Ovary (tissue), 9 donors: ENCODE measurements around the gene RCN1. TPM values are rescaled to one million over a fixed set of nuclear protein-coding genes. Genes with fewer than 3 reads are reported as not detected.

Experiments used
- DNase-seq, 5 donors: peaks; one replicate each; pipeline ENCODE4 v3.0.0-alpha.2; 2019 to 2020
- H3K27ac ChIP-seq, 2 donors: fragments of 200-600 bp; one replicate each; pipeline versions ENCODE4 v1.5.1 to v1.8.0; 2019 to 2022
- H3K27me3 ChIP-seq: fragments of 200-600 bp; one replicate; pipeline ENCODE4 v1.8.0; 2022
- H3K36me3 ChIP-seq: fragments of 200-600 bp; sonication (generic); one replicate; pipeline ENCODE4 v1.5.1; 2019
- H3K4me1 ChIP-seq: one replicate; pipeline ENCODE4 v1.8.1; 2013; ENCODE audit warnings: mild to moderate bottlenecking, moderate library complexity; ENCODE audit not compliant: insufficient read depth
- H3K4me3 ChIP-seq: fragments of 200-600 bp; sonication (generic); one replicate; pipeline ENCODE4 v1.5.1; 2017
- H3K9me3 ChIP-seq, 2 donors: fragments of 200-600 bp in 1 of 2; sonication (generic) in 1 of 2; one replicate each; pipeline versions ENCODE4 v1.5.1 to v1.8.1; 2013 to 2019; ENCODE audit warnings: mild to moderate bottlenecking in 1 of 2, moderate library complexity in 1 of 2
- EP300 ChIP-seq: sonication (generic); formaldehyde crosslinking; IDR thresholded peaks from one replicate; pipeline ENCODE4 v1.6.1; 2017; ENCODE audit warnings: antibody characterized with exemption
- POLR2A ChIP-seq: fragments of 450-650 bp; IDR thresholded peaks from one replicate; pipeline ENCODE4 v1.6.1; 2017; ENCODE audit warnings: antibody characterized with exemption, mild to moderate bottlenecking, moderate library complexity
- WGBS, 3 donors: extraction: QIAGEN DNeasy Blood & Tissue Kit in 1 of 3; methylation state at CpG; one replicate each; pipeline versions ENCODE4 v1.1.5 to v1.1.7; 2013 to 2017; 5-methylcytosine and 5-hydroxymethylcytosine counted together
- intact Hi-C, 4 donors: fragments of 100-400 bp; cut with DNase I; formaldehyde crosslinking; loops; one replicate each; pipeline versions ENCODE4 v1.11.0 to v1.15.1; 2022 to 2023
- polyA plus RNA-seq, 2 donors: library from polyadenylated mRNA; stranded (reverse); fragments of 200-250 nt in 1 of 2; fragments of 350-450 nt in 1 of 2; fragmentation: Illumina TruSeq in 1 of 2; extraction: RNeasy Lipid Tissue Mini Kit (QIAGEN cat#74804) in 1 of 2; gene quantifications; one replicate each; pipeline ENCODE4 v1.2.3, GENCODE V29; 2013 to 2014
- total RNA-seq, 7 donors: library from RNA; depleted of rRNA in 2 of 7; stranded (reverse); fragments of >200 nt in 2 of 7; fragmentation: NEBNext Ultra II Directional in 3 of 7; extraction: Animal tissue kit (Norgen Biotek cat#: 25700) in 3 of 7; gene quantifications; one replicate each; pipeline versions ENCODE4 v1.1.0 to v1.2.4, GENCODE V29; 2016 to 2023
- TF ChIP-seq, protein P1 (sequence below), 3 donors: fragments of 450-650 bp in 2 of 3; fragments of 200-600 bp in 1 of 3; IDR thresholded peaks; one replicate each; pipeline versions ENCODE4 v1.5.1 to v1.8.0; 2016 to 2022; ENCODE audit warnings: antibody characterized with exemption in 3 of 3, mild to moderate bottlenecking in 1 of 3
- donor health status: DM: no; HTN: no; CAD: no; lungs with moderate emphysema.
- donor health status: DM: no; HTN: no; CAD: no.
- donor health status: Bipolar disorder and iron deficiency.
- donor health status: DM: yes; HTN: yes; CAD: no.
- donor health status: DM: no; HTN: no; CAD: no.
- donor health status: DM: yes; HTN: yes; CAD: no.

The RCN1 gene
- total and polyA plus RNA-seq, 9 donors = 49.7 to 221 (median 89.6) TPM

DNA sequence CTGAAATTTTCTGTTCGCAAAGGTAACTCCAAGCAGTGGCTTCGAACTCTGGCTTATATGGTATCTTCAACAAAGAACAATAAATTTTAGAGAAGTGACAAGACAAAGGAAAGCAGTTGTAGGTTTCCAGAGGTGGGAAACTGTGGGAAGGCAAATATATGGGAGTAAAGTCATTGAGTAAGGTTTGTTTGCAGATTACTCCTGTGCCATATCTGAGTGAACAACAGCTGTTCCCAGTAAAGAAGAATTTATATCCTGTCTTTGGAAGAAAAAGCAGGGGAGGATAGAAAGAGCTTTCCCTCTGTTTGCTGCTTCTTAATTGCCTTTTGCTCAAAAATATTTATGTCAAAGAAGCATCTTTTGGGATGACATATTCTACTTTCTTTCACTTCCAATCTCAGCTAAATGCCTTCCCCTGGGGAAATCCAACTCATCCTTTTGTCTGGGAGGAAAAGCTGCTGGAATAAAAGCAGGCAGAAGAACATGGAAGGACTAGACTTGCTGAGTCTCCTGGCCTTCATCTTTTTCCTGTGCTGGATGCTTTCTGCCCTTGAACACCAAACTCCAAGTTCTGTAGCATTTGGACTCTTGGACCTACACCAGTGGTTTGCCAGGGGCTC, 10.4 kb upstream of the RCN1 start:
- 22 to 39% (median 33%) methylated on average over 2 of the region's 2 CpGs for WGBS, 3 donors
- Histone ChIP-seq H3K9me3 (no peaks in the 10 kb centered on the region), H3K36me3 (no peaks in the 10 kb centered on the region), H3K4me3 (no peak overlapping the region), H3K27ac (no peak overlapping the region), H3K27me3 (no peaks in the 10 kb centered on the region), H3K4me1 (peaks cover 7% of the 10 kb centered on the region)
- TF ChIP-seq EP300 (no peak), POLR2A (no peak)
- intact Hi-C loops = no loop called here
- DNase-seq = no peak

DNA sequence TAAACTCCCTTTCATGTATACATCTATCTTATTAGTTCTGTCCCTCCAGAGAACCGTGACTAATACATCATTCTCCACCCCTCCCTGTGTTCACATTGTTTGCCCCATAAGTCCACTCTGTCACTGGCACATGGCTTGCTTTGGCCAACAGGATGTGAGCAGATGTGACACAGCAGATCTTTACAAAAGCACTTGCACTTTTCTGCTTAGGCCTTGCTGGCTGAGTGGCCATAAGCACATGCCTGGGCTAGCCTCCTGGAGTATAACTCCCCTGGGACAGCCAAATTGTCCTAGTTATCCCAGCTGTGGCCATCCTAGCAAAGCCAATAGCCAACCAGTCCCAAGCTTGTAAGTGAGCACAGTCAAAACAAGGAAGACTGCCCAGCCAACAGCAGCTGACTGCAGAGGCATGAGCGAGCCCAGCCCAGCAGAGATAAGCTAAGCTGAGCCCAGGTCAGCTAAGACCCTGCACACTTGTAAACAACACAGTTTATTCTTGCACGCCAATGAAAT, 9.7 kb upstream of the RCN1 start:
- WGBS, 3 donors = 40 to 66% (median 46%) methylated on average over 3 of the region's 3 CpGs

DNA sequence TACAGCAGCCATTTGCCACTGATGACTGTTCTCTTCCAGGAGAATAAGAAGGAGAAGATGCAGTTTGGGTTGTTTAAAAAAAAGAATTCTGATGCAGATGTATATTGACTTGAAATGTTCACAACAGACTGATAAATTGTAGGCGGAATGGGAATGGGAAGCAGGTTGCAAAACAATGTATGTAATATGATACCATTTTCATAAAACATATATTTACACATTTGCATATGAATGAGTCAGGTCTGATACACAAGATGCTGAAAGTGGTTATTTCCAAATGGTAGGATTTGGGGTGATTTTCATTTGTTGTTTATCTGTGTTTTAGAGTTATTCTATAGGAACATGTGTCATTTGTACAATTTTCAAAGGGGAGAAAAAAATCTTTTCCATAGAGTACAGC, 9.0 kb upstream of the RCN1 start:
- TF ChIP-seq EP300 (no peak), POLR2A (no peak)
- no peak overlapping the region for H3K4me3 ChIP-seq
- H3K27me3 ChIP-seq = no peaks in the 10 kb centered on the region
- 84 to 98% (median 88%) methylated on average over 1 of the region's 1 CpG for WGBS, 3 donors
- no peak overlapping the region for H3K27ac ChIP-seq
- peaks cover 7% of the 10 kb centered on the region for H3K4me1 ChIP-seq
- DNase-seq = no peak
- intact Hi-C loops = no loop called here
- no peaks in the 10 kb centered on the region for H3K9me3 ChIP-seq
- no peaks in the 10 kb centered on the region for H3K36me3 ChIP-seq

More for the DNA sequence above, 9.7 kb upstream of the RCN1 start:
- Histone ChIP-seq H3K4me1 (peaks cover 7% of the 10 kb centered on the region), H3K36me3 (no peaks in the 10 kb centered on the region), H3K27ac (no peak overlapping the region), H3K4me3 (no peak overlapping the region), H3K27me3 (no peaks in the 10 kb centered on the region), H3K9me3 (no peaks in the 10 kb centered on the region)
- intact Hi-C loops = no loop called here
- TF ChIP-seq POLR2A = no peak
- no peak for DNase-seq

DNA sequence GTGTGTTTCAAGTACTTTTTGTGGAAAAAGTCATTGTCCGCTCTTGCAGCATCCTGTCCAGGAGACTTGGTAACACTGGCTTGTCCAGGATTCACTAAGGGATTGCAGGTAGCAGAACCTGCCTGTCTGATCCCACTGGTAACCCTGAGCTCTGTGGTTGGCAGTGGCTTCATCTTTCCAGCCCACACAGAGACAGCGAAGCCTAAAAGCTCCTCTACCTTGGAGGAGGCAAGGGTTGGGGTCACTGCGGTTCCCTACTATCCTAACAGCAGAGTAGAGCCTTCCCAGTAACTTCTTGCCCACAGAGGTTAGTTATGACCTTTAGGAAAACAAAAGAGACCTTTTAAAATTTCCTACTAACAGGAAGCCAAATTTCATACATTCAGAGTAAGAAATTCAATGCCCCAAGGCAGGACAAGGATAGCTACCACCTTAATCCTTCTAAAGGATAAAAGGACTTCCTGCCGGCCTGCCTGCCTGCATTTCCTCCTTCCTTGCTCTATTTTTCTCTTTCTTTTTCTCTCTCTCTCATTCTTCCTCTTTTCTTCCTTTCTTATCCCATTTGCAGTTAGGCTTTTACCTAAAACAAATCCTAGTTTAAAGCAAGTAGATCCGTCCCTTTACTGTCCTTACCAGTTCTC, 8.4 kb upstream of the RCN1 start:
- WGBS, 3 donors = 85 to 92% (median 92%) methylated on average over 5 of the region's 5 CpGs
- Histone ChIP-seq H3K36me3 (no peaks in the 10 kb centered on the region), H3K4me1 (peaks cover 8% of the 10 kb centered on the region), H3K27me3 (no peaks in the 10 kb centered on the region), H3K4me3 (no peak overlapping the region), H3K27ac (no peak overlapping the region), H3K9me3 (no peaks in the 10 kb centered on the region)
- TF ChIP-seq EP300 (no peak), POLR2A (no peak)
- TF ChIP-seq, protein P1, sequence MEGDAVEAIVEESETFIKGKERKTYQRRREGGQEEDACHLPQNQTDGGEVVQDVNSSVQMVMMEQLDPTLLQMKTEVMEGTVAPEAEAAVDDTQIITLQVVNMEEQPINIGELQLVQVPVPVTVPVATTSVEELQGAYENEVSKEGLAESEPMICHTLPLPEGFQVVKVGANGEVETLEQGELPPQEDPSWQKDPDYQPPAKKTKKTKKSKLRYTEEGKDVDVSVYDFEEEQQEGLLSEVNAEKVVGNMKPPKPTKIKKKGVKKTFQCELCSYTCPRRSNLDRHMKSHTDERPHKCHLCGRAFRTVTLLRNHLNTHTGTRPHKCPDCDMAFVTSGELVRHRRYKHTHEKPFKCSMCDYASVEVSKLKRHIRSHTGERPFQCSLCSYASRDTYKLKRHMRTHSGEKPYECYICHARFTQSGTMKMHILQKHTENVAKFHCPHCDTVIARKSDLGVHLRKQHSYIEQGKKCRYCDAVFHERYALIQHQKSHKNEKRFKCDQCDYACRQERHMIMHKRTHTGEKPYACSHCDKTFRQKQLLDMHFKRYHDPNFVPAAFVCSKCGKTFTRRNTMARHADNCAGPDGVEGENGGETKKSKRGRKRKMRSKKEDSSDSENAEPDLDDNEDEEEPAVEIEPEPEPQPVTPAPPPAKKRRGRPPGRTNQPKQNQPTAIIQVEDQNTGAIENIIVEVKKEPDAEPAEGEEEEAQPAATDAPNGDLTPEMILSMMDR (IDR thresholded peaks at IDR 0.05) = no peak
- intact Hi-C loops = no loop called here
- DNase-seq = no peak

DNA sequence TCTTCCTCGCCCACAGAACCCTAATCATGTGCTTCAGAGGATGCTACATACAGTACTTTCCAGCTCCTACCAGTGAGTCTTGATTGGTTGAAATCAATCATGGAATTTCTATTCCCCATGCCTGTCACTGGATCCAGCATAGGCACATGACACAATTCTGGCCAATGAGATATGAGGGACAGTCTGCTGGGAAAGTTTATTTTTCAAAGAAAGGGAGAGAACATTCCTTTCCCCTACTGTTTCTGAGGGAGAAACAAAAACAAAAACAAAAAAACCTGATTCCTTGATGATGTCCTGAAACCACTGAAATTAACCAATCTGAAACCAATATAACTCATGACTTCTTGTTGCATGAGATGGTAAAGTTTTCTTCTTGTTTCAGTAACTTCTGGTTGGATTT, 3.3 kb upstream of the RCN1 start:
- WGBS, 3 donors = 70 to 77% (median 77%) methylated on average over 1 of the region's 1 CpG
- peaks cover 15% of the 10 kb centered on the region for H3K4me1 ChIP-seq
- intact Hi-C loops = no loop called here
- H3K27me3 ChIP-seq = no peaks in the 10 kb centered on the region
- no peak overlapping the region for H3K27ac ChIP-seq
- H3K9me3 ChIP-seq = no peaks in the 10 kb centered on the region
- no peaks in the 10 kb centered on the region for H3K36me3 ChIP-seq
- TF ChIP-seq EP300 = no peak
- TF ChIP-seq, protein P1 (IDR thresholded peaks at IDR 0.05) = no peak
- no peak for TF ChIP-seq POLR2A
- no peak for DNase-seq
- no peak overlapping the region for H3K4me3 ChIP-seq
